BE2C (cell line): Measurements from ENCODE around the gene SMCHD1.

ENCODE experiments used
- DNase-seq: peaks from one replicate; pipeline ENCODE4 v3.0.0-alpha.2; 2020
- H3K27me3 ChIP-seq: fragments of 250-450 bp; sonication (Bioruptor Pico); 2 replicates; pipeline ENCODE4 v1.5.1; 2020; ENCODE audit warnings: mild to moderate bottlenecking
- H3K36me3 ChIP-seq: fragments of 250-450 bp; sonication (Bioruptor Pico); 2 replicates; pipeline ENCODE4 v1.5.1; 2020; ENCODE audit warnings: mild to moderate bottlenecking
- H3K4me1 ChIP-seq: fragments of 250-450 bp; sonication (Bioruptor Pico); 2 replicates; pipeline ENCODE4 v1.5.1; 2020
- H3K4me3 ChIP-seq: 2 replicates; pipeline ENCODE4 v1.5.1; 2011; ENCODE audit warnings: low read depth, low read length
- H3K9me3 ChIP-seq: fragments of 250-450 bp; sonication (Bioruptor Pico); 2 replicates; pipeline ENCODE4 v1.5.1; 2020
- CTCF ChIP-seq: IDR thresholded peaks from 2 replicates; pipeline ENCODE4 v1.5.1; 2012; ENCODE audit warnings: mild to moderate bottlenecking, low read depth, low read length

The SMCHD1 gene

GRCh38 chr18:2683055-2683454 lies 27.5 kb downstream of the SMCHD1 start:
- Histone ChIP-seq H3K4me3 (no peak overlapping the region), H3K27me3 (no peaks in the 10 kb centered on the region), H3K9me3 (no peaks in the 10 kb centered on the region), H3K4me1 (no peaks in the 10 kb centered on the region), H3K36me3 (no peaks in the 10 kb centered on the region)
- no peak for TF ChIP-seq CTCF
- DNase-seq = no peak

- no peak for DNase-seq
- no peak overlapping the region for H3K4me3 ChIP-seq
- TF ChIP-seq CTCF = no peak
- H3K4me1 ChIP-seq = no peaks in the 10 kb centered on the region
- H3K27me3 ChIP-seq = no peaks in the 10 kb centered on the region
- H3K9me3 ChIP-seq = no peaks in the 10 kb centered on the region
- H3K36me3 ChIP-seq = no peaks in the 10 kb centered on the region
Observed at GRCh38 chr18:2686349-2686968, 30.9 kb downstream of the SMCHD1 start.

GRCh38 chr18:2687390-2688001 lies 32.0 kb downstream of the SMCHD1 start:
- H3K4me1 ChIP-seq = no peaks in the 10 kb centered on the region
- H3K4me3 ChIP-seq = no peak overlapping the region
- no peak for TF ChIP-seq CTCF
- DNase-seq = no peak
- H3K27me3 ChIP-seq = no peaks in the 10 kb centered on the region
- H3K9me3 ChIP-seq = no peaks in the 10 kb centered on the region
- H3K36me3 ChIP-seq = no peaks in the 10 kb centered on the region

GRCh38 chr18:2692508-2692907 lies 37.0 kb downstream of the SMCHD1 start:
- no peak for TF ChIP-seq CTCF
- no peaks in the 10 kb centered on the region for H3K36me3 ChIP-seq
- no peaks in the 10 kb centered on the region for H3K4me1 ChIP-seq
- H3K27me3 ChIP-seq = no peaks in the 10 kb centered on the region
- no peak for DNase-seq
- H3K4me3 ChIP-seq = no peak overlapping the region
- no peaks in the 10 kb centered on the region for H3K9me3 ChIP-seq

GRCh38 chr18:2697184-2697583 lies 41.7 kb downstream of the SMCHD1 start:
- H3K4me1 ChIP-seq = no peaks in the 10 kb centered on the region
- H3K9me3 ChIP-seq = no peaks in the 10 kb centered on the region
- DNase-seq = no peak
- H3K36me3 ChIP-seq = no peaks in the 10 kb centered on the region
- H3K27me3 ChIP-seq = no peaks in the 10 kb centered on the region
- H3K4me3 ChIP-seq = no peak overlapping the region
- no peak for TF ChIP-seq CTCF

GRCh38 chr18:2699001-2699400 lies 43.5 kb downstream of the SMCHD1 start:
- no peaks in the 10 kb centered on the region for H3K27me3 ChIP-seq
- H3K4me1 ChIP-seq = no peaks in the 10 kb centered on the region
- H3K4me3 ChIP-seq = no peak overlapping the region
- no peak for DNase-seq
- H3K9me3 ChIP-seq = no peaks in the 10 kb centered on the region
- H3K36me3 ChIP-seq = no peaks in the 10 kb centered on the region
- TF ChIP-seq CTCF = no peak
